Gastroesophageal sphincter (tissue), 3 donors: ENCODE data around the gene PLCH1.

Experiments
- EP300 ChIP-seq: sonication (generic); formaldehyde crosslinking; IDR thresholded peaks from one replicate; pipeline ENCODE4 v1.6.1; 2017; ENCODE audit warnings: antibody characterized with exemption, mild to moderate bottlenecking
- POLR2A ChIP-seq, 2 donors: fragments of 450-650 bp; IDR thresholded peaks; one replicate each; pipeline ENCODE4 v1.6.1; 2017; ENCODE audit warnings: antibody characterized with exemption in 2 of 2, mild to moderate bottlenecking in 2 of 2, moderate library complexity in 1 of 2
- TF ChIP-seq, protein P1 (sequence below), 4 experiments: fragments of 200-600 bp in 2 of 4; fragments of 450-650 bp in 2 of 4; sonication (generic) in 1 of 4; IDR thresholded peaks; one replicate each; pipeline ENCODE4 v1.5.1; 2017 to 2019; ENCODE audit warnings: antibody characterized with exemption in 4 of 4, mild to moderate bottlenecking in 2 of 4, moderate library complexity in 2 of 4

DNA sequence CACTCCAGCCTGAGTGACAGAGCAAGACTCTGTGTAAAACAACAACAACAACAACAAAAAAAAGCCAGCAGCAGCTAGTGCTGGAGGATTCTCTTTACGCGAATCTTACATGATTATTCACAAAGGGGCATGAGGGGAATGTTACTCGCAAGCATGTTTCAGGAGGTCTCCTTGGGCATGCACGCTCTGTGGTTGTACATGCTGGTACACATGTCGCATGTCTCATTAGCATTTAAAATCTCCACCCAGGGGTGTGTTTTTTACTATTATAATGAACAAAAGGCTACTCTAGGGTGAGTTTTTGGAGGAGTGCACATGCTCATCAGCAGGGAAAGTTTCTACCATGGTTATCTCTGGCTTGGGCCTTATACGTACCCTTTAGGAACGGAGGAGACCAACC is 12.7 kb upstream of the PLCH1 start:
- TF ChIP-seq, protein P1, sequence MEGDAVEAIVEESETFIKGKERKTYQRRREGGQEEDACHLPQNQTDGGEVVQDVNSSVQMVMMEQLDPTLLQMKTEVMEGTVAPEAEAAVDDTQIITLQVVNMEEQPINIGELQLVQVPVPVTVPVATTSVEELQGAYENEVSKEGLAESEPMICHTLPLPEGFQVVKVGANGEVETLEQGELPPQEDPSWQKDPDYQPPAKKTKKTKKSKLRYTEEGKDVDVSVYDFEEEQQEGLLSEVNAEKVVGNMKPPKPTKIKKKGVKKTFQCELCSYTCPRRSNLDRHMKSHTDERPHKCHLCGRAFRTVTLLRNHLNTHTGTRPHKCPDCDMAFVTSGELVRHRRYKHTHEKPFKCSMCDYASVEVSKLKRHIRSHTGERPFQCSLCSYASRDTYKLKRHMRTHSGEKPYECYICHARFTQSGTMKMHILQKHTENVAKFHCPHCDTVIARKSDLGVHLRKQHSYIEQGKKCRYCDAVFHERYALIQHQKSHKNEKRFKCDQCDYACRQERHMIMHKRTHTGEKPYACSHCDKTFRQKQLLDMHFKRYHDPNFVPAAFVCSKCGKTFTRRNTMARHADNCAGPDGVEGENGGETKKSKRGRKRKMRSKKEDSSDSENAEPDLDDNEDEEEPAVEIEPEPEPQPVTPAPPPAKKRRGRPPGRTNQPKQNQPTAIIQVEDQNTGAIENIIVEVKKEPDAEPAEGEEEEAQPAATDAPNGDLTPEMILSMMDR (IDR thresholded peaks at IDR 0.05), result no peak
- no peak for TF ChIP-seq POLR2A (IDR thresholded peaks at IDR 0.05)
- TF ChIP-seq EP300, result no peak
